ENCODE results near the gene CDH4.

CDH4 gene

DNA sequence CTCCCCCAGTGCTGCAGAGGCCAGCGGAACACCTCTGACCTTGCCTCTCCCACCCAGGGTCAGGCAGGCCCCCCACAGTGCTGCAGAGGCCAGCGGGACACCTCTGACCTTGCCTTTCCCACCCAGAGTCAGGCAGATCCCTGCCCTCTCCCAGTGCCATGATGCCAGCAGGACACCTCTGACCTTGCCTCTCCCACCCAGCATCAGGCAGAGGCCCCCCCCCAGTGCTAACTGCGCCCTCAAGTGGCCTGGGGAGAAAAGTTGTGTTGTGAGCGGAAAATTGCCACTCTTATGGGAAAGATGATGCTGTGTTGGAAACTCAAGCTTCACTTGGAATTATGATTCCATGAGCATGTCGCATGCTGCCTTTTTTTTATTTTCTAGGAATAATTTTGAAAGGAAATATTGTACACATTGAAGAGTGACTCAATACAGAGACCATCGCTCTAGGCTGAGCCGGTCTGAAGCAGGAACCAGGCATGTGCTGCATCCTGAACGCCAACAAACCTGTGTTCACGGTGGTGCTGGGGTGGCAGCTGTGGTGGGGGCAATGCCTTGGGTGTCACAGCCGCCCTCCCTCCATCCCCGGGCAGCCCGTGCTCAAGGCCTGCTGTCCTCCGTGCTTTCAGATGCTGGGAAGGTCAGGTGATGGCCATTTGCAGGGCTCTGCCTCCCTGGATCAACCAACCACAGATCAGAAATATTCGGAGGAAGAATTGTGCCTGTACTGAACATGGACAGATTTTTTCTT lies 98.6 kb downstream of the CDH4 start:
- no peaks in the 10 kb centered on the region for H3K36me3 Mint-ChIP-seq (ENCODE audit: low read depth)
- H3K4me1 Mint-ChIP-seq (ENCODE audit: low read depth): no peaks in the 10 kb centered on the region
- no peaks in the 10 kb centered on the region for H3K9me3 Mint-ChIP-seq
- no peak overlapping the region for H3K27ac Mint-ChIP-seq
- no peak overlapping the region for H3K4me3 Mint-ChIP-seq
- DNase-seq (ENCODE audit: low spot score): no peak
- H3K27me3 Mint-ChIP-seq (ENCODE audit: low read depth): no peaks in the 10 kb centered on the region

DNA sequence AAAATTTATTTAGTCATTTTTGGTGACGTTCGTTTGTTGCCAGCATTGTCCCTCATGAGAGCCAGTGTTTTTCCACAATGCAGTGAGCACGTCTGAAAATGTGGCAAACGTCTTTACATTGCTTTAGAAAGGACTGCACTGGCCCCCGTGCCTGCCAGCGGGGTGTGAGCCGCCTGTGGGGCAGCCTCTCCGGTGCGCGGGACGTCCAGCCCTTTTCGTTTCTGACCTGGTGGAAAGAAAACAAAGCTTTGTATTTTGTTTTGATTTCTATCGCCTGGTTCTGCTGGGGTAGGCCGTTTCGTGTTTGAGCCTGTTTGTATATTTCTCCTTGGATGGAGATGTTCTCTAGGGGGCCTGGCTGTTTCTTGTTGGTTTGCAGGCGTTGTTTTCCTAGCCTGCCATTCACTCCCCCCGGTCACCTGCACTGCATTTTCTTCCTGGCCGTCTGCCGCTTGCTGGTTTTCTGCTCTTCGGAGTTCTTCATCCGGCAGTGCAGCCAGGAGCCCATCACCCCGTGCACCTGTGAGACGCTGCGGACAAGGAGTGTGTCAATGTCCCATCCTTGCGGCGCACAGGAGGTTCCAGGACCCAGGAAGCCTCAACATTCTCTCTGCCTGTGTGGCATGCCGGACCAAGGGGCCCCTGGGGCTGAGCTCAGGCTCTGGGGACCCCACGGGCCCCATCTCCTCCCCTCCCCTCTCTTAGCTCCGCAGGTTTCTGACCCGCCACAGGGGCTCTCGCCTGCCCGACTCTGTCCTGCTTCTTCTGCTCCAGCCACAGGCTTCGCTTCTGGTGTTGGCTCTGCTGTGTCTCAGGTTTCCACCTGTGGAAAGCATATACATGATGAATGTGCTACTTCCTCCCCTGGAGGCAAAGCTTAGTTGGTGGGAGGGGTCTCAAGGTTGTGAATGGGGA lies 100.5 kb downstream of the CDH4 start:
- no peaks in the 10 kb centered on the region for H3K4me1 Mint-ChIP-seq (ENCODE audit: low read depth)
- H3K36me3 Mint-ChIP-seq (ENCODE audit: low read depth): no peaks in the 10 kb centered on the region
- no peak overlapping the region for H3K4me3 Mint-ChIP-seq
- H3K27me3 Mint-ChIP-seq (ENCODE audit: low read depth): no peaks in the 10 kb centered on the region
- H3K9me3 Mint-ChIP-seq: no peaks in the 10 kb centered on the region
- no peak for DNase-seq (ENCODE audit: low spot score)
- H3K27ac Mint-ChIP-seq: no peak overlapping the region

DNA sequence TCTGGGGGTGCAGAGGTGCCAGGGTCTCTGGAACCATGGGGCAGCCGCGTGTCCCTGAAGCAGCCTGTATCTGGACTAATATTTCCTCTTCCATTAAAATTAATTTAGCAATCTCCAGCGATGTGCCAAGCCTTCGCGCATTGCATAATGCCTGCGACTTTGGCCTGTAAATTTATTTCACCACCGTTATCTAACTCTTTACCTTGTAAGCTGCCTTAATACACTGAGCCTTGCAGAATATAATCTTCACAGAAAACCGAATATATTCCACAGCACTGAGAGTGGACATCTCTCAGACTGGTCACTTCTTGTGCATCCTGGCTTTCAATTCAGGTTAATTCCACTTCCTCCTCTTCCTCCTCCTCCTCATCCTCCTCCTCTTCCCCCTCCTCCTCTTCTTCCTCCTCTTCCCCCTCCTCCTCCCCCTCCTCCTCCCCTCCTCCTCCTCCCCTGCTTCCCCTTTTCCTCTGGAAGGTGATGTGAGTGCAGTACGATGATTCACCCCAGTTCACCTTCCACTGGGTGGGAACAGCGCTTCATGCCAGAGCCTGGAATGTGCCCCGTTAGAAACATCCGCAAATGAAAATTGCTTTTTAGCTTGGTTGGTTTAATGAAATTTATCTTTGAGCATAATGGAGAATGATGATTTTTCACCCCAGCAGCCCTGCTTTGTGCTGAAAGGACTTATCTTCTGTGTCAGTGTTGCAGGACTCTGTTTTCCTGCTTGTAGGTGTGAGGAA lies 101.4 kb downstream of the CDH4 start:
- Mint-ChIP-seq H3K4me1 (ENCODE audit: low read depth) (no peaks in the 10 kb centered on the region), H3K27me3 (ENCODE audit: low read depth) (no peaks in the 10 kb centered on the region)
- DNase-seq (ENCODE audit: low spot score): no peak

DNA sequence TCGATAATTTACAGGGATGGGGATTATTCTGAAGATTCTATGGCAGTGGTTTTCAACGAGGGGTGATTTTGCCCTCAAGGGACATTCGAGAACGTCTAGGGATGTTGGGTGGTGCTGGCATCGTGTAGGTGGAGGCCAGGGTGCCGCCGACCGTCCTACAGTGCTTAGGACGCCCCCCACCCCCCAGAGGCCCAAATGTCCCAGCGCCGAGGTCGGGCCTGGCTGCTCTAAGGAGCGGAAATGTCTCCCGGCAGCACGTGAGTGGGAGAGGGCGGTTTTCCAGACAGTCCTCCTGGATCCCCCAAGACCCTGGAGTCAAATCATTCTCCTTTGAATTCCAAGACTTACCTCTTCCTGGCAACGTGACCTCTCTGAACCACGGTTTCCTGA lies 101.9 kb downstream of the CDH4 start:
- no peak overlapping the region for H3K4me3 Mint-ChIP-seq
- no peaks in the 10 kb centered on the region for H3K4me1 Mint-ChIP-seq (ENCODE audit: low read depth)
- no peaks in the 10 kb centered on the region for H3K36me3 Mint-ChIP-seq (ENCODE audit: low read depth)
- no peaks in the 10 kb centered on the region for H3K9me3 Mint-ChIP-seq
- no peak overlapping the region for H3K27ac Mint-ChIP-seq
- H3K27me3 Mint-ChIP-seq (ENCODE audit: low read depth): no peaks in the 10 kb centered on the region
- no peak for DNase-seq (ENCODE audit: low spot score)

More for the DNA sequence above, 101.4 kb downstream of the CDH4 start:
- no peak overlapping the region for H3K27ac Mint-ChIP-seq
- no peaks in the 10 kb centered on the region for H3K9me3 Mint-ChIP-seq
- no peaks in the 10 kb centered on the region for H3K36me3 Mint-ChIP-seq (ENCODE audit: low read depth)
- no peak overlapping the region for H3K4me3 Mint-ChIP-seq

DNA sequence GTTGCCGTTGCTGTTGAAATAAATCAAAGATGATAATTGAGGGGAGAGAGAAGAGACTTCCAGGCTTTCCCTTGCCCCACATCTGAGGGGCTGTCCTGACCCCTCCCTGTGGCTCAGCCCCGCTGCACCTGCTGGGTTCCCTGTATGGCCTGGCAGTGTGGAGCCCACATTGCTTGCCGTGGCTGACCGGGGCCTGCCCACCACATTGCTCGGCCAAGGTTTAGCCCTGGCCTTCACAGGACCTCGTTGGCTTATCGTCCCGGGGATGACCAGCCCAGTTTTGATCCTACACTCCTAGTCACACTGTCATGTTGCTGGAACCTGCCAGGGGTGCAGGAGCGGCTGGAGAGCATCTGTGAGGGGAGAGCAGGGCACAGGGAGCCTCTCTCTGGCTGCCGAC lies 102.4 kb downstream of the CDH4 start:
- no peaks in the 10 kb centered on the region for H3K4me1 Mint-ChIP-seq (ENCODE audit: low read depth)
- no peak overlapping the region for H3K4me3 Mint-ChIP-seq
- H3K36me3 Mint-ChIP-seq (ENCODE audit: low read depth): no peaks in the 10 kb centered on the region
- H3K27me3 Mint-ChIP-seq (ENCODE audit: low read depth): no peaks in the 10 kb centered on the region
- H3K9me3 Mint-ChIP-seq: no peaks in the 10 kb centered on the region
- DNase-seq (ENCODE audit: low spot score): no peak
- no peak overlapping the region for H3K27ac Mint-ChIP-seq

DNA sequence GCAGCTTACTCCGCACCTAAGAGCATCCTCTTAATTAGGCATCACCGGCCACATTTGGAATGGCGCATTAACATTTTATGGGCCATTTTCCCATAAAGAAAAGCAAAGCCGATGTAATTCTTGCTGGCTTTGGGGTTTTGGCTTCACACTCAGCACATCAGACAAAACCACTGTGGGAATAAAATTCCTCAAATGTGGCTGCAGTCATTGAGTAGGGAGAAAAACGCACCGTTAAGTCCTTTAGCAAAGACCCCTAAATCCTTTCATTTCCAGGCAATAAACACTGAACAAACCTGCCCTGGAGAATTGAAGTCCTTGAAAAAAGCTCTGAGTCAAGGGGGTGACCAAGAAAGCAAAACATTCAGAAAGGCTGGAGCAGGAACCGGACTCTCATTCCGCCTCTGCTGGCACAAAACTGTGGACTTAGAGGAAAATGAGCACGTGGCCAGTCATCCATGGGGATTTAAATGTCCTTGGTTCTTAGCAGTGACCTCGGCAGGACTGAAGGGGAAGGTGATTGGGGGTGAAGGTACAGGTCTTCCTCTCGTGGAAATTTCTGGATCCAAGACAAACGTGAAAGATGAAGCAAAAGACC lies 102.9 kb downstream of the CDH4 start:
- H3K4me3 Mint-ChIP-seq: no peak overlapping the region
- no peaks in the 10 kb centered on the region for H3K4me1 Mint-ChIP-seq (ENCODE audit: low read depth)
- no peaks in the 10 kb centered on the region for H3K27me3 Mint-ChIP-seq (ENCODE audit: low read depth)
- no peaks in the 10 kb centered on the region for H3K9me3 Mint-ChIP-seq
- H3K27ac Mint-ChIP-seq: no peak overlapping the region
- DNase-seq (ENCODE audit: low spot score): no peak
- H3K36me3 Mint-ChIP-seq (ENCODE audit: low read depth): no peaks in the 10 kb centered on the region

DNA sequence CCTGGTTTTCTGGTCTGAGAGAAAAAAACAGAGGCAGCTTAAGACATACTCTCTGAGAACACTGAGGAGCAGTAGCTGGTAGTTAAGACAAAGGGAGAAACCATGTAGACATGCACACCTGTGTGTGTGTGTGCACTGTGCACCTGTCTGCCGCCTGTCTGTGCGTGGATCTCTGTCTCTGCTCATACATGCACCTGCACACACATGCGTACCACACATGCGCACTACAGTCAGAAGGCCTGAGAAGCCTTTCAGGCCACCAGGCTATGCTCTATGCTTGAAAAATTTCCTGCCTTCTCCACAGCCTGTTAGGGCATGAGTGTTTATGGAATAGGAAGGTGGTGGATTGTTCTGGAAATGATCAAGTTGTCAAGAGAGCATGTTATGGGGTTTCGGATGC lies 103.5 kb downstream of the CDH4 start:
- H3K4me3 Mint-ChIP-seq: no peak overlapping the region

DNA sequence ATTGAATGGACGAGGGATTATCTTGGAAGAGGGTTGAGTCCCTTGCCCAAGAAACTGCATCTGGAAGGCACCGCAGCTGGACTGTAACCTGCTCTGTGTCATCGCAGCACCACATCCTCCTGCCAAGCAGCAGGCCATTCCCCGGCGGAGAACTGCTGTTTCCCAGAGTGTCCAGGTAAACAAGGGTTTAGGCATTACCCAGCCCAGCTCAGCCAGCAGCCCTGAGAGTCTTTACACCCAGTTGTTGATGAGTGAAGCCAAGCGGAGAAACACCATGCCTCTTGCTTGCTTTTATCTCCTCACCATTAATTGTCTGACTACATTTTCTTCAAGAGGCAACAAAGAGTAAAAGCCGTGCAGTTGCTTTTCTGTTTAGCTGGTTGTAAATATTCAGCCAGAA lies 104.1 kb downstream of the CDH4 start:
- no peaks in the 10 kb centered on the region for H3K9me3 Mint-ChIP-seq
- no peaks in the 10 kb centered on the region for H3K27me3 Mint-ChIP-seq (ENCODE audit: low read depth)
- no peak for DNase-seq (ENCODE audit: low spot score)
- no peak overlapping the region for H3K27ac Mint-ChIP-seq
- H3K4me1 Mint-ChIP-seq (ENCODE audit: low read depth): no peaks in the 10 kb centered on the region
- H3K36me3 Mint-ChIP-seq (ENCODE audit: low read depth): no peaks in the 10 kb centered on the region
- no peak overlapping the region for H3K4me3 Mint-ChIP-seq

More for the DNA sequence above, 103.5 kb downstream of the CDH4 start:
- Mint-ChIP-seq H3K4me1 (ENCODE audit: low read depth) (no peaks in the 10 kb centered on the region), H3K27ac (no peak overlapping the region), H3K9me3 (no peaks in the 10 kb centered on the region), H3K27me3 (ENCODE audit: low read depth) (no peaks in the 10 kb centered on the region), H3K36me3 (ENCODE audit: low read depth) (no peaks in the 10 kb centered on the region)
- no peak for DNase-seq (ENCODE audit: low spot score)

DNA sequence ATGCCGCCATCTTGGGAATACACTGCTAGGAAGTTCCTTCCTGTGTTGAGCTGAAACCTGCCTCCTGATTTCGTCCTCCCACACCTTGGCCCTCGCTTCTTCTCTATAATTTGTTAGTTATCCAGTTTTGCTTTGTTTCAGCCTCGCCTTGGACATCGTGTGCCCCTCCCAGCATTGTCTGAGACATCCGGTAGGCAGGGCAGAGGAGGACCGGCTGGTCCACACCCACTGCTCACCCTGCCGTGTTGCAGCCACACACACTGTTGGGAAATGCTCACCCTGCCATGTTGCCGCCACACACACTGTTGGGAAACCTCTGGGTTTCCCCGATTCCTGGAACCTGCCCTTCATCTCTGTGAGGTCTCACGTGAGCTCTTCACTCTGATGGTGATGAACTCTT lies 105.1 kb downstream of the CDH4 start:
- H3K36me3 Mint-ChIP-seq (ENCODE audit: low read depth): no peaks in the 10 kb centered on the region
- no peaks in the 10 kb centered on the region for H3K9me3 Mint-ChIP-seq

DNA sequence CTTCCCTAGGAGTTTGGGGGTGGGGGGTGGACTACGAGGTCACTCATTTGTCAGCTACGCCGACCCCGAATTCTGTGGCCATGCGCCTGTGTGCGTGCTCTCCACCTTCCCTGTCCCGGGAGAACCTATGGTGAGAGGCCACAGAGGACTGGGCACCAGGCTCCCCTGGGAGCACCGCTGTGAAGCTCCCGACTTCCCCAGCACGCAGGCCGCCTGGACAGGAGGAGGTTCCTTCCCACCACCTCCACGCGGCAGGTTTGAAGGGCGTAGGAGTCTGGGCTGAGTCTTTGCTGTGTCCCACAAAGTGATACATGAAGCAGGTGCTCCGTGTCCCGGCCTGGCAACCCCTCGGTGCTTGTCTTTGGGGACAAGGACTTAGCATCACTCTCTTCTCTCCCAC lies 107.2 kb downstream of the CDH4 start:
- Mint-ChIP-seq H3K27me3 (ENCODE audit: low read depth) (no peaks in the 10 kb centered on the region), H3K4me1 (ENCODE audit: low read depth) (no peaks in the 10 kb centered on the region), H3K36me3 (ENCODE audit: low read depth) (no peaks in the 10 kb centered on the region), H3K27ac (no peak overlapping the region), H3K4me3 (no peak overlapping the region), H3K9me3 (no peaks in the 10 kb centered on the region)
- DNase-seq (ENCODE audit: low spot score): no peak

More for the DNA sequence above, 105.1 kb downstream of the CDH4 start:
- H3K27ac Mint-ChIP-seq: no peak overlapping the region
- H3K4me1 Mint-ChIP-seq (ENCODE audit: low read depth): no peaks in the 10 kb centered on the region
- no peak for DNase-seq (ENCODE audit: low spot score)
- no peaks in the 10 kb centered on the region for H3K27me3 Mint-ChIP-seq (ENCODE audit: low read depth)
- H3K4me3 Mint-ChIP-seq: no peak overlapping the region

DNA sequence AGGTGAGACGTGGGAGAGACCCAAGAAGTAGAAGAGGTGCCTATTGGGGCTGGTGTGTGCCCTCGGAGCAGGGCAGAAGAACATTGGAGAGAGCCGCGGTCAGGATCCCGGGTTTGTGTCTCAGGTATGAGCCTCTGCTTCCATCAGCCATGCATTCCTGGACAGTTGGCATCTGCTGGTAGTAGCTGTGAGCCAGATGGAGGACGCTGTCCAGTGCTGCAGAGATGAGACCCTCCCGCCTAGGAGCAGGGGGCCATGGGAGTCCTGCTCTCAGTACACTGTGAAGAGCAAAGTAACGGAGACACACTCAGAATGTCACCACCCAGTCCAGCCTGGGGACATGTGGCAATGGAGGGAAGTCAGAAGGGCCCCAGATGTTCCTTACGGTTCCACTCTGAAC lies 108.2 kb downstream of the CDH4 start:
- no peak overlapping the region for H3K4me3 Mint-ChIP-seq
- no peaks in the 10 kb centered on the region for H3K27me3 Mint-ChIP-seq (ENCODE audit: low read depth)
- no peaks in the 10 kb centered on the region for H3K4me1 Mint-ChIP-seq (ENCODE audit: low read depth)
- no peaks in the 10 kb centered on the region for H3K36me3 Mint-ChIP-seq (ENCODE audit: low read depth)
- no peaks in the 10 kb centered on the region for H3K9me3 Mint-ChIP-seq
- no peak for DNase-seq (ENCODE audit: low spot score)
- H3K27ac Mint-ChIP-seq: no peak overlapping the region

DNA sequence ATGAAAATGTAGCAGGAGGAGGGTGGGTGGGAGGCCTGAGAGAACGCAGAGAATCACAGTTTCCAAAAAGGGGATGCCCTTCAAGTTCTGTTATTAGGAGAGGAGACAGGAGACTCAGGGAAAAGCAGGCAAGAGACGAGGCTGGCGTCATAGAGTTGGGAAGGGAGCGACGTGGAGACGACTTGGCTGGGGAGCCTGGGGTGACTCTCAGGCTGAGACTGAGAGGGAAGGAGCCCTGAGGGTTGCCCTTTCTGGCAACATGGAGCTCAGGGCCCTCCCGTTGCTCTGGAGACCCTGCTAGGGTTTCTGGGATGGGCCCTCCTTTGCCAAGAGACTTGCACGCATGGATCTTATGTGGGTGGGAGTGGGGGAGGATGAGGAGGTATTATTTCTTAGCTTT lies 108.9 kb downstream of the CDH4 start:
- no peak for DNase-seq (ENCODE audit: low spot score)
- Mint-ChIP-seq H3K27ac (no peak overlapping the region), H3K27me3 (ENCODE audit: low read depth) (no peaks in the 10 kb centered on the region), H3K36me3 (ENCODE audit: low read depth) (no peaks in the 10 kb centered on the region), H3K9me3 (no peaks in the 10 kb centered on the region), H3K4me1 (ENCODE audit: low read depth) (no peaks in the 10 kb centered on the region), H3K4me3 (no peak overlapping the region)

DNA sequence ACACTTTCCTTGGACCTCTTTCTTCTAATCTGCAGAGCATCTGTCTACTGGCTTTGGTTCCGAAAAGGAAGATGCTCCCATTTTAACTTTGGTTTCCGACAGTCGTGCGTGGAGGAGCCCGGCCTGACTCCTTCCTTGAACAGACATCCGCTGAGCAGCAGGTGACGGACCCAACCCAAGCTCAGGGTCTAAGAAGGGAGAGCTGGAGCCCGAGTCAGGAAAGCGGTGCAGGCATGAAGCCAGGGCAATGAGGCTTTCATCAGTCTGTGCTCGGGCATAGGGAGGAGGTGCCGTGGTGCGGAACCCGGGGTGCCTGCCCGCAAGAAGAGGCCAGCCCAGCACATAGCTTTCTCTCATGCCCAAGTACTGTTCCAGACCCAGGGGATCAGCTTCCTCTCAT lies 109.4 kb downstream of the CDH4 start:
- no peaks in the 10 kb centered on the region for H3K9me3 Mint-ChIP-seq
- no peak overlapping the region for H3K4me3 Mint-ChIP-seq
- no peak for DNase-seq (ENCODE audit: low spot score)
- H3K27ac Mint-ChIP-seq: no peak overlapping the region
- H3K36me3 Mint-ChIP-seq (ENCODE audit: low read depth): no peaks in the 10 kb centered on the region
- H3K4me1 Mint-ChIP-seq (ENCODE audit: low read depth): no peaks in the 10 kb centered on the region
- H3K27me3 Mint-ChIP-seq (ENCODE audit: low read depth): no peaks in the 10 kb centered on the region

DNA sequence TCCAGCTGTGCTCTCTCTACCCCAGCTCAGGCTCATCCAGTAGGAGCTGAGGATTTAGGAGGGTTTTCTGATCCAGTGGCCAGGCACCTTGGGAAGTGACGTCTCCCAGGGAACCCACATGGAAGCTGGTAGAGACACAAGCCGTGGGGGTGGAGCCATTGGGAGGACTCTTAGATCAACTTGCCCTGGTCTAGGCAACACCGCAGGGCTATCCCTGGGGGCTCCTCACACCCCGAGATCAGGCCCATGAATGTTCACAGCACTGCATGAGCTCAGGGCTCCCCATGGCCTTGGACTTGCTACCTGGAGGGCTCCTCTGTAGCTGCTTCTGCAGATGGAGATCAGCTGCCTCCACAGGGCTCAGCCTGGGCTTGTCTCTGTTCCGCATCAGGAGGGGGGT lies 112.1 kb downstream of the CDH4 start:
- Mint-ChIP-seq H3K36me3 (ENCODE audit: low read depth) (no peaks in the 10 kb centered on the region), H3K27me3 (ENCODE audit: low read depth) (no peaks in the 10 kb centered on the region), H3K9me3 (no peaks in the 10 kb centered on the region), H3K27ac (no peak overlapping the region), H3K4me1 (ENCODE audit: low read depth) (no peaks in the 10 kb centered on the region), H3K4me3 (no peak overlapping the region)
- no peak for DNase-seq (ENCODE audit: low spot score)
